H1 (cell line): Measurements from ENCODE around the gene EDEM2. TPM values are rescaled to one million over a fixed set of nuclear protein-coding genes. Genes with fewer than 3 reads are reported as not detected.

Experiments used
- ASH2L ChIP-seq: fragments of 200-600, 300-600 bp; sonication (generic); IDR thresholded peaks from one replicate; pipeline ENCODE4 v1.7.1; 2017; ENCODE audit warnings: low read length
- CHD2 ChIP-seq: IDR thresholded peaks from 2 replicates; pipeline ENCODE4 v1.6.1; 2012; ENCODE audit warnings: low read length, improper control_type of control experiment
- CREB1 ChIP-seq: IDR thresholded peaks from 2 replicates; pipeline ENCODE4 v1.6.1; 2012; ENCODE audit warnings: inconsistent platforms
- FOSL1 ChIP-seq: IDR thresholded peaks from 2 replicates; pipeline ENCODE4 v1.6.1; 2011; ENCODE audit warnings: mild to moderate bottlenecking, low read depth, low read length, moderate library complexity; ENCODE audit not compliant: insufficient read depth
- HDAC2 ChIP-seq, 2 experiments: fragments of 300-600 bp in 1 of 2; sonication (generic) in 1 of 2; IDR thresholded peaks; 2 replicates each; pipeline ENCODE4 v1.6.1; 2011 to 2012; ENCODE audit warnings: low read depth in 2 of 2, low read length in 2 of 2, mild to moderate bottlenecking in 2 of 2, moderate library complexity in 2 of 2, borderline replicate concordance in 1 of 2, inconsistent platforms in 1 of 2
- HDAC6 ChIP-seq: IDR thresholded peaks from one replicate; pipeline ENCODE4 v1.7.1; 2012; ENCODE audit warnings: low read depth, mild to moderate bottlenecking, inconsistent platforms, low read length, moderate library complexity
- JUN ChIP-seq: IDR thresholded peaks from 2 replicates; pipeline ENCODE4 v1.6.1; 2011; ENCODE audit warnings: low read depth, mild to moderate bottlenecking, improper control_type of control experiment, low read length
- KDM4A ChIP-seq: IDR thresholded peaks from one replicate; pipeline ENCODE4 v1.7.1; 2012; ENCODE audit warnings: low read depth, mild to moderate bottlenecking, moderate library complexity, low read length, inconsistent platforms; ENCODE audit not compliant: severe bottlenecking
- MAX ChIP-seq: IDR thresholded peaks from 2 replicates; pipeline ENCODE4 v1.6.1; 2012; ENCODE audit warnings: inconsistent platforms
- RAD21 ChIP-seq, 2 experiments: IDR thresholded peaks in 1 of 2; conservative IDR thresholded peaks in 1 of 2; 2 replicates each; pipeline ENCODE4 v1.6.1; 2011; ENCODE audit warnings: low read depth in 2 of 2, low read length in 2 of 2, improper control_type of control experiment in 1 of 2, inconsistent platforms in 1 of 2, mild to moderate bottlenecking in 1 of 2, moderate library complexity in 1 of 2
- SIN3A ChIP-seq, 2 experiments: IDR thresholded peaks in 1 of 2; conservative IDR thresholded peaks in 1 of 2; 2 replicates each; pipeline ENCODE4 v1.6.1; 2011 to 2012; ENCODE audit warnings: low read length in 2 of 2, improper control_type of control experiment in 1 of 2, low read depth in 1 of 2, mild to moderate bottlenecking in 1 of 2
- SIX5 ChIP-seq: IDR thresholded peaks from 2 replicates; pipeline ENCODE4 v1.6.1; 2011; ENCODE audit warnings: mild to moderate bottlenecking, low read depth, low read length
- TAF1 ChIP-seq: IDR thresholded peaks from 2 replicates; pipeline ENCODE4 v1.6.1; 2011; ENCODE audit warnings: mild to moderate bottlenecking, low read depth, low read length
- TAF7 ChIP-seq: optimal IDR thresholded peaks from 2 replicates; pipeline ENCODE3; 2011; ENCODE audit warnings: low read depth, mild to moderate bottlenecking, inconsistent platforms, low read length, moderate library complexity, borderline replicate concordance
- TCF12 ChIP-seq: IDR thresholded peaks from 2 replicates; pipeline ENCODE4 v1.6.1; 2011; ENCODE audit warnings: low read depth, mild to moderate bottlenecking, low read length
- polyA plus RNA-seq, 7 experiments: library from polyadenylated mRNA; depleted of rRNA in 3 of 7; stranded (reverse) in 5 of 7; unstranded in 2 of 7; fragments of >200 nt in 5 of 7; fragments of 200-250 nt in 2 of 7; gene quantifications; 1 replicate in 5 of 7; 2 replicates in 1 of 7; 4 replicates in 1 of 7; pipeline versions ENCODE4 v1.2.1 to v1.2.3, GENCODE V29; 2011 to 2013; ENCODE audit warnings: missing spikeins in 2 of 7, mixed read lengths in 2 of 7
- total RNA-seq: library from RNA; stranded (reverse); fragmentation: NEBNext Ultra II Directional; extraction: Animal tissue kit (Norgen Biotek cat#: 25700); gene quantifications from 2 replicates; pipeline ENCODE4 v1.2.1, GENCODE V29; 2021

Gene EDEM2
- total and polyA plus RNA-seq, 2 of the 8 experiments (the other 6 are each of a cell fraction or from before 2014, with no cell fraction given): 15.2 to 19.6 TPM

GRCh38 chr20:35171753-35172433, 24.8 kb upstream of the EDEM2 start, which contains the start of gene PROCR (continued):
- TF ChIP-seq JUN (no peak), CHD2 (no peak), SIN3A (conservative IDR thresholded peaks at IDR 0.05 in 1 of 2, IDR thresholded peaks at IDR 0.05 in 1 of 2; ENCODE audit: low read depth in 1 of 2, low read length in 2 of 2) (no peak), HDAC2 (IDR thresholded peaks at IDR 0.05; ENCODE audit: borderline replicate concordance in 1 of 2, low read depth in 2 of 2, low read length in 2 of 2) (no peak), SIX5 (no peak), TCF12 (no peak), TAF1 (peak; percentile 43; the same call in 1 of the 2 replicates), CREB1 (no peak), FOSL1 (no peak), MAX (0 out of 2 replicates have a peak, but pooled peaks have one; percentile 17), KDM4A (no peak), RAD21 (IDR thresholded peaks at IDR 0.05 in 1 of 2, conservative IDR thresholded peaks at IDR 0.05 in 1 of 2; ENCODE audit: low read depth in 2 of 2, low read length in 2 of 2) (no peak), ASH2L (no peak), TAF7 (no peak), HDAC6 (no peak)
